OCI-LY1 (cell line): ENCODE data around the gene ARHGEF4.

Source experiments
- H2AFZ ChIP-seq: fragments of 200-600 bp; sonication (generic), shearing (Covaris generic); 2 replicates; pipeline ENCODE4 v1.6.0; 2014; ENCODE audit warnings: antibody characterized with exemption, mild to moderate bottlenecking, low read length
- H3F3A ChIP-seq: fragments of 200-600 bp; sonication (generic), shearing (Covaris generic); 2 replicates; pipeline ENCODE4 v1.6.0; 2014; ENCODE audit warnings: mild to moderate bottlenecking, antibody characterized with exemption, low read length, moderate library complexity; ENCODE audit not compliant: insufficient read depth
- H3K27ac ChIP-seq: fragments of 200-600 bp; sonication (generic); 2 replicates; pipeline ENCODE4 v1.5.1; 2014; ENCODE audit warnings: low read length, mixed run types, mild to moderate bottlenecking, low read depth; ENCODE audit not compliant: poor library complexity, severe bottlenecking
- H3K27me3 ChIP-seq: fragments of 200-600 bp; sonication (generic); 2 replicates; pipeline ENCODE4 v1.6.0; 2014; ENCODE audit warnings: antibody characterized with exemption, mild to moderate bottlenecking, low read length, moderate library complexity; ENCODE audit not compliant: insufficient read depth
- H3K36me3 ChIP-seq: fragments of 200-600 bp; sonication (generic); 2 replicates; pipeline ENCODE4 v1.6.1; 2014; ENCODE audit warnings: mild to moderate bottlenecking, antibody characterized with exemption, low read length, moderate library complexity, mixed read lengths; ENCODE audit not compliant: insufficient read depth
- H3K4me1 ChIP-seq: fragments of 200-600 bp; sonication (generic); 2 replicates; pipeline ENCODE4 v1.5.1; 2014; ENCODE audit warnings: mild to moderate bottlenecking, low read length, moderate library complexity; ENCODE audit not compliant: insufficient read depth, severe bottlenecking
- H3K4me2 ChIP-seq: fragments of 200-600 bp; sonication (generic), shearing (Covaris generic); 2 replicates; pipeline ENCODE4 v1.6.1; 2014; ENCODE audit warnings: low read length
- H3K4me3 ChIP-seq: fragments of 200-600 bp; sonication (generic); 2 replicates; pipeline ENCODE4 v1.5.1; 2014; ENCODE audit warnings: low read length, low read depth, mild to moderate bottlenecking, mixed read lengths; ENCODE audit not compliant: poor library complexity, severe bottlenecking
- H3K79me2 ChIP-seq: fragments of 200-600 bp; shearing (Covaris generic); 2 replicates; pipeline ENCODE4 v1.6.1; 2016; ENCODE audit warnings: mixed run types, low read length, mixed read lengths; ENCODE audit not compliant: insufficient read depth
- H3K9ac ChIP-seq: fragments of 200-600 bp; sonication (generic), shearing (Covaris generic); 2 replicates; pipeline ENCODE4 v1.6.1; 2014; ENCODE audit warnings: mild to moderate bottlenecking, low read length, mixed read lengths
- H3K9me2 ChIP-seq: fragments of 200-600 bp; sonication (generic), shearing (Covaris generic); 2 replicates; pipeline ENCODE4 v1.6.1; 2014; ENCODE audit warnings: low read depth, mild to moderate bottlenecking, low read length, mixed read lengths
- H3K9me3 ChIP-seq: fragments of 200-600 bp; shearing (Covaris generic); 2 replicates; pipeline ENCODE4 v1.6.1; 2014; ENCODE audit warnings: low read length, mixed read lengths
- H4K20me1 ChIP-seq: fragments of 200-600 bp; sonication (generic), shearing (Covaris generic); 2 replicates; pipeline ENCODE4 v1.6.0; 2016; ENCODE audit warnings: mild to moderate bottlenecking, low read length; ENCODE audit not compliant: insufficient read depth
- EZH2 ChIP-seq: fragments of 200-600 bp; sonication (generic), shearing (Covaris generic); IDR thresholded peaks from 2 replicates; pipeline ENCODE4 v1.8.0; 2017; ENCODE audit warnings: borderline replicate concordance, mixed run types, mild to moderate bottlenecking, antibody characterized with exemption, low read length, moderate library complexity, mixed read lengths
- TF ChIP-seq, protein P1 (sequence below): fragments of 200-600 bp; sonication (generic), shearing (Covaris generic); IDR thresholded peaks from 2 replicates; pipeline ENCODE4 v1.5.1; 2017; ENCODE audit warnings: mild to moderate bottlenecking, antibody characterized with exemption, low read length, moderate library complexity, mixed read lengths

Gene ARHGEF4

DNA sequence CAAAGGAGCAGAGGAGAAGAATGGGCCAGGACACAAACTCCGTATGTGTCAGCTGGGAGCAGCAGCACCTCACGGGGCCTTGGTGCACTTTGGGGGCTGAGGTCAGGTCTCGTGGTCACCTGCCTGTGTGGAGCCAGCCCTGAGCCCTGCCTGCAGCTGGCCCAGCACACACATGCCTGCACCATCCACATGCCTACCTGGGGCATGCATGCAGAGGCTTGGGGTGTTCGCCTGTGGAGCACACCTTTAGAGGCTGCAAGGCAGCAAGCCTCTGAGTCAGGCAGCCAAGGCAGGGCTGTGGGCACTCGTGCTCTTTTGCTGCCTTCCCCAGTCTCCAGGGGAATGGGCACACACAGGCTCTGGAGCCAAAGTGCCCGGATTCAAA lies 36.0 kb downstream of the ARHGEF4 start:
- Histone ChIP-seq H3K9me2 (no peaks in the 10 kb centered on the region), H3K9me3 (no peaks in the 10 kb centered on the region), H3K4me1 (no peaks in the 10 kb centered on the region), H4K20me1 (no peaks in the 10 kb centered on the region), H3K4me3 (no peak overlapping the region), H3K36me3 (no peaks in the 10 kb centered on the region), H3K4me2 (no peak overlapping the region), H3K9ac (no peak overlapping the region), H3K27ac (no peak overlapping the region), H3K27me3 (peaks cover 9% of the 10 kb centered on the region; the same call in 1 of the 2 replicates), H3K79me2 (no peaks in the 10 kb centered on the region), H3F3A (no peaks in the 10 kb centered on the region), H2AFZ (no peak overlapping the region)
- TF ChIP-seq, protein P1, sequence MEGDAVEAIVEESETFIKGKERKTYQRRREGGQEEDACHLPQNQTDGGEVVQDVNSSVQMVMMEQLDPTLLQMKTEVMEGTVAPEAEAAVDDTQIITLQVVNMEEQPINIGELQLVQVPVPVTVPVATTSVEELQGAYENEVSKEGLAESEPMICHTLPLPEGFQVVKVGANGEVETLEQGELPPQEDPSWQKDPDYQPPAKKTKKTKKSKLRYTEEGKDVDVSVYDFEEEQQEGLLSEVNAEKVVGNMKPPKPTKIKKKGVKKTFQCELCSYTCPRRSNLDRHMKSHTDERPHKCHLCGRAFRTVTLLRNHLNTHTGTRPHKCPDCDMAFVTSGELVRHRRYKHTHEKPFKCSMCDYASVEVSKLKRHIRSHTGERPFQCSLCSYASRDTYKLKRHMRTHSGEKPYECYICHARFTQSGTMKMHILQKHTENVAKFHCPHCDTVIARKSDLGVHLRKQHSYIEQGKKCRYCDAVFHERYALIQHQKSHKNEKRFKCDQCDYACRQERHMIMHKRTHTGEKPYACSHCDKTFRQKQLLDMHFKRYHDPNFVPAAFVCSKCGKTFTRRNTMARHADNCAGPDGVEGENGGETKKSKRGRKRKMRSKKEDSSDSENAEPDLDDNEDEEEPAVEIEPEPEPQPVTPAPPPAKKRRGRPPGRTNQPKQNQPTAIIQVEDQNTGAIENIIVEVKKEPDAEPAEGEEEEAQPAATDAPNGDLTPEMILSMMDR = no peak
- TF ChIP-seq EZH2 = no peak

DNA sequence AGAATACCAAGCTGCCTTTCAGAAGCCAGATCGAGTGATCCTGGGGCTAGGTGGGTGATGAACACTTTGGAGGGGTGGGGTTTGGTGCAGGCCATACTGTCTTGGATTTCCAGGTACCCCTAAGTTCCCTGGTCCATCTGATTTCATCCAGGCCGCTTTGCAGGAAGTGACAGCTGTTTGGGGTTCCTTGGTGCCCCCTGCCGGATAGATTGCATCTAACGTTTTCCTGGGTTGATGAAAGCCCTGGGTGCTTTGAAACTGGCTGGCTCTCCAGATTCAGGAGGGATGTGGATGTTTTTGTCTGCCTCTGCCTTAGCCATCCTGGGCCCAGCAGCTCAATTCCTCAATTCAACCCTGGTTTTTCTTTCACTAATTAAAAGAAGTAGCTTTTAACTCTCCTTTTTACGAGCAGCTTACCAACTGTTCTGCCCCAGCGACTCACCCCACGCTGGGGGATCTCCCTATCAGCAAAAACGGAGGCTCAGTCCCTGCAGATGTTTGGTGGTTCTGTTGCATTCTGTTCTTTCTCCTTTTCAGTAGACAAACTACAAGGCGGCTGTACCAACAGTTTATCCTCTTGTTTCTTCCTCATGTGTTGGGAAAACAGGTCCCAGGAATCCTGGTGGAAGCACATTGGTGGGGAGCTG lies 37.1 kb downstream of the ARHGEF4 start:
- H3K9ac ChIP-seq = no peak overlapping the region

DNA sequence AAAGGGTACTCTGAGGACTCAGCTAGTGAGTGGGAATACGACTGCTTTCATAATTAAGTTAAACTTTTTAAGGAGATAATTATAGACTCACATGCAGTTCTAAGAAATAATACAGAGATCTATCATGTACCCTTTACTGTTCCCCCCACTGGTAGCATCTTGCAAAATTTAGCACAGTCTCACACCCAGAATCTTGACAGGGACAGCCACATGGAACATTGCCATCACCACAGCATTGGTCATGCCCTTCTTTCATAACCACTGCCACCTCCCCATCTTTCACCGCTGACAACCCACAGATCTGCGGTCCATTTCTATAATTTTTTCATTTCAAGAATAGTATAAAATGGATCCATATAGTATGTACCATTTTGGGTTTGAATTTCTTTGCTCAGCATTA lies 37.8 kb downstream of the ARHGEF4 start:
- no peaks in the 10 kb centered on the region for H3F3A ChIP-seq
- no peaks in the 10 kb centered on the region for H3K4me1 ChIP-seq
- peaks cover 9% of the 10 kb centered on the region; the same call in 1 of the 2 replicates for H3K27me3 ChIP-seq
- H3K36me3 ChIP-seq = no peaks in the 10 kb centered on the region
- H3K79me2 ChIP-seq = no peaks in the 10 kb centered on the region
- H3K27ac ChIP-seq = no peak overlapping the region
- H3K9ac ChIP-seq = no peak overlapping the region
- no peak overlapping the region for H2AFZ ChIP-seq
- no peaks in the 10 kb centered on the region for H4K20me1 ChIP-seq
- no peak overlapping the region for H3K4me3 ChIP-seq
- no peak overlapping the region for H3K4me2 ChIP-seq
- H3K9me3 ChIP-seq = no peaks in the 10 kb centered on the region
- H3K9me2 ChIP-seq = no peaks in the 10 kb centered on the region
- TF ChIP-seq, protein P1 = no peak
- TF ChIP-seq EZH2 = no peak

More for the DNA sequence above, 37.1 kb downstream of the ARHGEF4 start:
- Histone ChIP-seq H3K27ac (no peak overlapping the region), H3K4me1 (no peaks in the 10 kb centered on the region), H3K9me2 (no peaks in the 10 kb centered on the region), H3K4me3 (no peak overlapping the region), H3F3A (no peaks in the 10 kb centered on the region), H3K9me3 (no peaks in the 10 kb centered on the region), H3K79me2 (no peaks in the 10 kb centered on the region), H2AFZ (no peak overlapping the region), H3K27me3 (peaks cover 9% of the 10 kb centered on the region; the same call in 1 of the 2 replicates), H3K36me3 (no peaks in the 10 kb centered on the region), H3K4me2 (no peak overlapping the region), H4K20me1 (no peaks in the 10 kb centered on the region)
- TF ChIP-seq, protein P1 = peak; percentile 64
- no peak for TF ChIP-seq EZH2
